Measurements from ENCODE around the gene ZNF580.
A peak's percentile ranks its signal among the peaks of the same experiment; 100 is the strongest.

ZNF580 gene

GRCh38 chr19:55644191-55644833 is 3.5 kb downstream of the ZNF580 start:
- Histone ChIP-seq H3K4me3 (ENCODE audit: low read depth, low read length) (peak overlapping the region; percentile 61), H3K27ac (ENCODE audit: extremely low read depth, low read depth, low read length) (peak overlapping the region; percentile 83; the same call in 1 of the 2 replicates), H3K36me3 (ENCODE audit: control insufficient read depth in 2 of 2, insufficient read depth in 1 of 2, low read length in 2 of 2) (peaks cover 12 to 19% of the 10 kb centered on the region in 2 experiments; a peak in 2 of 3 replicates), H3K9me3 (ENCODE audit: control insufficient read depth, insufficient read depth, low read depth, low read length) (no peaks in the 10 kb centered on the region), H3K4me1 (ENCODE audit: control insufficient read depth, insufficient read depth, low read length) (peaks cover 27% of the 10 kb centered on the region)
- TF ChIP-seq HOXA7 (CRISPR knock-in tag; IDR thresholded peaks at IDR 0.05; ENCODE audit: borderline replicate concordance) (no peak), ZEB2 (tag by site-specific recombination; IDR thresholded peaks at IDR 0.05) (no peak), ZNF544 (tag by site-specific recombination; IDR thresholded peaks at IDR 0.05) (no peak), ZNF670 (tag by site-specific recombination; IDR thresholded peaks at IDR 0.05; ENCODE audit: low read depth) (no peak), ZNF610 (tag by site-specific recombination; IDR thresholded peaks at IDR 0.05; ENCODE audit: borderline replicate concordance) (no peak), SP2 (tag by site-specific recombination; IDR thresholded peaks at IDR 0.05) (no peak), INSM2 (tag by site-specific recombination; IDR thresholded peaks at IDR 0.05) (no peak), KLF10 (tag by site-specific recombination; IDR thresholded peaks at IDR 0.05) (no peak)
- ChIA-PET POLR2A (interaction anchor here (0.5 to 3.3 kb wide), 4 partner anchors 10 to 182 kb away, joined by 3 to 16 read pairs (median 4); partner anchors contain the start of gene U2AF2), CTCF (interaction anchor here (1.2 kb wide), 1 partner anchor 12 kb away, joined by 5 read pairs; no protein-coding TSS in a partner anchor)

- no peaks in the 10 kb centered on the region for H3K9me3 ChIP-seq (ENCODE audit: control insufficient read depth, insufficient read depth, low read depth, low read length)
- peak overlapping the region; percentile 83; the same call in 1 of the 2 replicates for H3K27ac ChIP-seq (ENCODE audit: extremely low read depth, low read depth, low read length)
- POLR2A ChIA-PET, result interaction anchor here (0.9 to 3.3 kb wide), 4 partner anchors 8 to 29 kb away, joined by 4 to 16 read pairs (median 4); partner anchors contain the start of gene U2AF2
- H3K4me3 ChIP-seq (ENCODE audit: low read depth, low read length), result peak overlapping the region; percentile 61
- TF ChIP-seq ZNF510 (tag by site-specific recombination; IDR thresholded peaks at IDR 0.05; ENCODE audit: insufficient replicate concordance) (no peak), HIC1 (tag by site-specific recombination; IDR thresholded peaks at IDR 0.05) (0 out of 2 replicates have a peak, but pooled peaks have one; percentile 29), ZNF514 (tag by site-specific recombination; IDR thresholded peaks at IDR 0.05) (no peak), HOXC10 (CRISPR knock-in tag; IDR thresholded peaks at IDR 0.05) (0 out of 2 replicates have a peak, but pooled peaks have one; percentile 70), ZNF600 (tag by site-specific recombination; IDR thresholded peaks at IDR 0.05) (peak; percentile 66; the same call in 1 of the 2 replicates)
- CTCF ChIA-PET, result interaction anchor here (0.6 to 3.0 kb wide), 8 partner anchors 8 to 842 kb away, joined by 3 to 37 read pairs (median 3); no protein-coding TSS in a partner anchor
- peaks cover 12 to 23% of the 10 kb centered on the region in 2 experiments; a peak in 2 of 3 replicates for H3K36me3 ChIP-seq (ENCODE audit: control insufficient read depth in 2 of 2, insufficient read depth in 1 of 2, low read length in 2 of 2)
- peaks cover 26% of the 10 kb centered on the region for H3K4me1 ChIP-seq (ENCODE audit: control insufficient read depth, insufficient read depth, low read length)
Observed at GRCh38 chr19:55644842-55645511, 4.2 kb downstream of the ZNF580 start.

GRCh38 chr19:55645512-55645881 is 4.7 kb downstream of the ZNF580 start:
- CTCF ChIA-PET, result interaction anchor here (0.6 to 3.0 kb wide), 7 partner anchors 8 to 842 kb away, joined by 3 to 37 read pairs (median 3); no protein-coding TSS in a partner anchor
- Histone ChIP-seq H3K9me3 (ENCODE audit: control insufficient read depth, insufficient read depth, low read depth, low read length) (no peaks in the 10 kb centered on the region), H3K4me3 (ENCODE audit: low read depth, low read length) (no peak overlapping the region), H3K36me3 (ENCODE audit: control insufficient read depth in 2 of 2, insufficient read depth in 1 of 2, low read length in 2 of 2) (peaks cover 12 to 28% of the 10 kb centered on the region in 2 experiments; a peak in 2 of 3 replicates), H3K27ac (ENCODE audit: extremely low read depth, low read depth, low read length) (no peak overlapping the region), H3K4me1 (ENCODE audit: control insufficient read depth, insufficient read depth, low read length) (peaks cover 22% of the 10 kb centered on the region)
- POLR2A ChIA-PET, result interaction anchor here (0.9 to 3.3 kb wide), 5 partner anchors 9 to 47 kb away, joined by 3 to 16 read pairs (median 5); partner anchors contain the start of genes FIZ1 and U2AF2
- TF ChIP-seq ZNF596 (tag by site-specific recombination; IDR thresholded peaks at IDR 0.05) (no peak), ZNF423 (tag by site-specific recombination; IDR thresholded peaks at IDR 0.05) (no peak), ZNF394 (tag by site-specific recombination; IDR thresholded peaks at IDR 0.05; ENCODE audit: borderline replicate concordance) (no peak), SETDB1 (IDR thresholded peaks at IDR 0.05; ENCODE audit: insufficient read length, low read length) (no peak), ZSCAN4 (tag by site-specific recombination; IDR thresholded peaks at IDR 0.05) (no peak), ZNF843 (tag by site-specific recombination; IDR thresholded peaks at IDR 0.05) (no peak), ZEB2 (tag by site-specific recombination; IDR thresholded peaks at IDR 0.05) (no peak), REST (tag by site-specific recombination; IDR thresholded peaks at IDR 0.05) (no peak), ZNF660 (tag by site-specific recombination; IDR thresholded peaks at IDR 0.05) (no peak)

Data from HEK293 (cell line).